MM.1S (cell line): ENCODE data around the gene PRR5.

Experiments used
- CTCF ChIP-seq: fragments of 300-600 bp; sonication (generic); IDR thresholded peaks from 2 replicates; pipeline ENCODE4 v1.5.1; 2016; ENCODE audit warnings: antibody characterized with exemption, low read length, mixed read lengths
- EZH2 ChIP-seq: fragments of 300-600 bp; sonication (generic); optimal IDR thresholded peaks from 2 replicates; pipeline ENCODE3; 2017; ENCODE audit warnings: low read depth, mild to moderate bottlenecking, antibody characterized with exemption, low read length, mixed read lengths
- EZH2phosphoT487 ChIP-seq: fragments of 300-600 bp; sonication (generic); IDR thresholded peaks from 2 replicates; pipeline ENCODE4 v1.6.1; 2018; ENCODE audit warnings: antibody characterized with exemption, low read length

- TF ChIP-seq CTCF (no peak), EZH2 (no peak), EZH2phosphoT487 (no peak)
Observed at GRCh38 chr22:44780876-44781449, 79.0 kb downstream of the PRR5 start.
